Measurements from ENCODE around the gene P2RX6. TPM values are rescaled to one million over a fixed set of nuclear protein-coding genes. Genes with fewer than 3 reads are reported as not detected.

P2RX6 gene
- total and polyA plus RNA-seq, 9 of the 15 experiments (the other 6 are each of a cell fraction or from before 2014, with no cell fraction given), result 0.01 to 3.9 (median 1.5) TPM; not detected in 1

DNA sequence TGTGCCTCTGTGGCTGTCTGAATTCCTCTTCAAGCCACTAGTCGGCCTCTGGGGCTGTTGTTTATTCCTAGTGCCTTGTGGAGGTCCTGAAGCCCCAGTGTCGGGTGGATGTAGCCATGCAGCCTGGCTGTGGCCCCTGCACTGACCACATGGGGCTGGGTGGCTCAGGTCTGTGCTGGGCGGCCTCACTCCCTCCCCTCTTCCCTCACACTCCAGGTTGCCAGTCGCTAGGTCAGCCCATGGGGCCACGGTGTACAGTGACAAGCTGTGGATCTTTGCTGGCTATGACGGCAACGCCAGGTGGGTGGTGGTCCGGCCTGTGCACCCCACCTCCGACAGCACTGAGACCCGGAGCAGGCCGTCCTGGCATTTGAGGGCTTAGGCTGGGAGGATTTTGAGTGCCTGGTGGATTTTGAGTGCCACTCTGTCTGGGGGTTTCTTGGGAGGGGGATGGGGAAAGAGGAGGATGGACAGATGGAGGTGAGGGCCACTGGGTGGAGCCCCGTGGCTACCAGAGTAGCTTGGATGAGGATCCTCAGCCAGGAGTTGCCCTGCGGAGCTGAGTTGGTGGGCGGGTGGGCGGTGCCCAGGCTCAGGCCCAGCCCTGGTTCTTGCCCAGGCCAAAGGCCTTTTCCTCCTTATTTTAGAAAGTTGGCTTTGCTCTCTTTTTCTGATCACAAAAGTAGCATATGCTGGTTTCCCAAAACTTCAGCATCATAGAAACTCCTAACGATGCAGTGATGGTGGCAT lies 26.2 kb upstream of the P2RX6 start:
- ATAC-seq (peak; percentile 43), DNase-seq (ENCODE audit: extremely low read depth in 1 of 4, low spot score in 3 of 4) (no peak), FAIRE-seq (no peak)
- Histone ChIP-seq H3K9me1 (ENCODE audit: control insufficient read depth, insufficient read depth, low read length) (peaks cover 15% of the 10 kb centered on the region), H4K20me1 (replicated peaks; ENCODE audit: control insufficient read depth, insufficient read depth, low read length) (peaks cover 14% of the 10 kb centered on the region; the same call in 1 of the 2 replicates), H2AFZ (ENCODE audit: low read depth, low read length) (no peak overlapping the region), H3K27me3 (ENCODE audit: control insufficient read depth in 2 of 2, insufficient read depth in 2 of 2, low read length in 2 of 2) (no peaks in the 10 kb centered on the region), H3K36me3 (ENCODE audit: control insufficient read depth, insufficient read depth, low read length) (peaks cover 88% of the 10 kb centered on the region), H3K4me3 (no peak overlapping the region), H3K9ac (ENCODE audit: insufficient read depth in 1 of 2, low read depth in 2 of 2, low read length in 2 of 2) (peak overlapping the region in 1 of 2 experiments; percentile 78; a peak in 2 of 4 replicates), H3K9me3 (replicated peaks; ENCODE audit: control insufficient read depth, insufficient read depth, low read depth, low read length) (no peaks in the 10 kb centered on the region), H3K27ac (ENCODE audit: extremely low read depth, low read depth, low read length) (no peak overlapping the region), H3K4me2 (ENCODE audit: insufficient read depth, low read length) (no peak overlapping the region), H3K4me1 (replicated peaks in 1 of 2; ENCODE audit: control insufficient read depth in 2 of 2, insufficient read depth in 2 of 2, low read length in 2 of 2) (peaks cover 0 to 47% of the 10 kb centered on the region in 2 experiments; a peak in 2 of 5 replicates), H3K79me2 (ENCODE audit: control insufficient read depth, insufficient read depth, low read length) (no peaks in the 10 kb centered on the region)
- ChIA-PET POLR2A (interaction anchor here (0.6 to 17.9 kb wide), 8 partner anchors 8 to 649 kb away, joined by 3 to 451 read pairs (median 14); partner anchors contain the start of genes AIFM3, LZTR1 and THAP7), CTCF (ENCODE audit: low intra/inter-chr PET ratio) (no interaction called here)
- no TSS peak for BruUV-seq (replicated peaks)
- in situ Hi-C loops (cut with MboI), result no loop called here
- intact Hi-C loops (cut with micrococcal nuclease), result no loop called here
- WGBS (ENCODE audit: insufficient coverage, low coverage, missing lambda C conversion rate), result 81% methylated on average over 16 of the region's 16 CpGs
- TF ChIP-seq MEF2A (IDR thresholded peaks at IDR 0.05; ENCODE audit: control insufficient read depth, low read depth, low read length) (no peak), ZNF23 (CRISPR knock-in tag; IDR thresholded peaks at IDR 0.05) (no peak), ZNF584 (CRISPR knock-in tag; IDR thresholded peaks at IDR 0.05; ENCODE audit: low read depth) (no peak), MAZ (CRISPR knock-in tag; conservative IDR thresholded peaks at IDR 0.05 in 1 of 2, IDR thresholded peaks at IDR 0.05 in 1 of 2) (0 out of 4 replicates have a peak, but pooled peaks of 1 of the 2 experiments have one; percentile 14), SMAD1 (IDR thresholded peaks at IDR 0.05; ENCODE audit: low read depth, low read length, partially characterized antibody) (no peak), RCOR1 (IDR thresholded peaks at IDR 0.05; ENCODE audit: borderline replicate concordance in 1 of 2, low read depth in 2 of 2, low read length in 2 of 2) (no peak), ZNF134 (CRISPR knock-in tag; conservative IDR thresholded peaks at IDR 0.05) (no peak), ZNF780A (CRISPR knock-in tag; IDR thresholded peaks at IDR 0.05) (no peak), HNRNPLL (IDR thresholded peaks at IDR 0.05; ENCODE audit: low read depth, low read length, poor library complexity, severe bottlenecking) (peak; percentile 3)
- TF ChIP-seq, protein P1, sequence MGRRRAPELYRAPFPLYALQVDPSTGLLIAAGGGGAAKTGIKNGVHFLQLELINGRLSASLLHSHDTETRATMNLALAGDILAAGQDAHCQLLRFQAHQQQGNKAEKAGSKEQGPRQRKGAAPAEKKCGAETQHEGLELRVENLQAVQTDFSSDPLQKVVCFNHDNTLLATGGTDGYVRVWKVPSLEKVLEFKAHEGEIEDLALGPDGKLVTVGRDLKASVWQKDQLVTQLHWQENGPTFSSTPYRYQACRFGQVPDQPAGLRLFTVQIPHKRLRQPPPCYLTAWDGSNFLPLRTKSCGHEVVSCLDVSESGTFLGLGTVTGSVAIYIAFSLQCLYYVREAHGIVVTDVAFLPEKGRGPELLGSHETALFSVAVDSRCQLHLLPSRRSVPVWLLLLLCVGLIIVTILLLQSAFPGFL (CRISPR knock-in tag; IDR thresholded peaks at IDR 0.05), result no peak
- TF ChIP-seq, protein P2, sequence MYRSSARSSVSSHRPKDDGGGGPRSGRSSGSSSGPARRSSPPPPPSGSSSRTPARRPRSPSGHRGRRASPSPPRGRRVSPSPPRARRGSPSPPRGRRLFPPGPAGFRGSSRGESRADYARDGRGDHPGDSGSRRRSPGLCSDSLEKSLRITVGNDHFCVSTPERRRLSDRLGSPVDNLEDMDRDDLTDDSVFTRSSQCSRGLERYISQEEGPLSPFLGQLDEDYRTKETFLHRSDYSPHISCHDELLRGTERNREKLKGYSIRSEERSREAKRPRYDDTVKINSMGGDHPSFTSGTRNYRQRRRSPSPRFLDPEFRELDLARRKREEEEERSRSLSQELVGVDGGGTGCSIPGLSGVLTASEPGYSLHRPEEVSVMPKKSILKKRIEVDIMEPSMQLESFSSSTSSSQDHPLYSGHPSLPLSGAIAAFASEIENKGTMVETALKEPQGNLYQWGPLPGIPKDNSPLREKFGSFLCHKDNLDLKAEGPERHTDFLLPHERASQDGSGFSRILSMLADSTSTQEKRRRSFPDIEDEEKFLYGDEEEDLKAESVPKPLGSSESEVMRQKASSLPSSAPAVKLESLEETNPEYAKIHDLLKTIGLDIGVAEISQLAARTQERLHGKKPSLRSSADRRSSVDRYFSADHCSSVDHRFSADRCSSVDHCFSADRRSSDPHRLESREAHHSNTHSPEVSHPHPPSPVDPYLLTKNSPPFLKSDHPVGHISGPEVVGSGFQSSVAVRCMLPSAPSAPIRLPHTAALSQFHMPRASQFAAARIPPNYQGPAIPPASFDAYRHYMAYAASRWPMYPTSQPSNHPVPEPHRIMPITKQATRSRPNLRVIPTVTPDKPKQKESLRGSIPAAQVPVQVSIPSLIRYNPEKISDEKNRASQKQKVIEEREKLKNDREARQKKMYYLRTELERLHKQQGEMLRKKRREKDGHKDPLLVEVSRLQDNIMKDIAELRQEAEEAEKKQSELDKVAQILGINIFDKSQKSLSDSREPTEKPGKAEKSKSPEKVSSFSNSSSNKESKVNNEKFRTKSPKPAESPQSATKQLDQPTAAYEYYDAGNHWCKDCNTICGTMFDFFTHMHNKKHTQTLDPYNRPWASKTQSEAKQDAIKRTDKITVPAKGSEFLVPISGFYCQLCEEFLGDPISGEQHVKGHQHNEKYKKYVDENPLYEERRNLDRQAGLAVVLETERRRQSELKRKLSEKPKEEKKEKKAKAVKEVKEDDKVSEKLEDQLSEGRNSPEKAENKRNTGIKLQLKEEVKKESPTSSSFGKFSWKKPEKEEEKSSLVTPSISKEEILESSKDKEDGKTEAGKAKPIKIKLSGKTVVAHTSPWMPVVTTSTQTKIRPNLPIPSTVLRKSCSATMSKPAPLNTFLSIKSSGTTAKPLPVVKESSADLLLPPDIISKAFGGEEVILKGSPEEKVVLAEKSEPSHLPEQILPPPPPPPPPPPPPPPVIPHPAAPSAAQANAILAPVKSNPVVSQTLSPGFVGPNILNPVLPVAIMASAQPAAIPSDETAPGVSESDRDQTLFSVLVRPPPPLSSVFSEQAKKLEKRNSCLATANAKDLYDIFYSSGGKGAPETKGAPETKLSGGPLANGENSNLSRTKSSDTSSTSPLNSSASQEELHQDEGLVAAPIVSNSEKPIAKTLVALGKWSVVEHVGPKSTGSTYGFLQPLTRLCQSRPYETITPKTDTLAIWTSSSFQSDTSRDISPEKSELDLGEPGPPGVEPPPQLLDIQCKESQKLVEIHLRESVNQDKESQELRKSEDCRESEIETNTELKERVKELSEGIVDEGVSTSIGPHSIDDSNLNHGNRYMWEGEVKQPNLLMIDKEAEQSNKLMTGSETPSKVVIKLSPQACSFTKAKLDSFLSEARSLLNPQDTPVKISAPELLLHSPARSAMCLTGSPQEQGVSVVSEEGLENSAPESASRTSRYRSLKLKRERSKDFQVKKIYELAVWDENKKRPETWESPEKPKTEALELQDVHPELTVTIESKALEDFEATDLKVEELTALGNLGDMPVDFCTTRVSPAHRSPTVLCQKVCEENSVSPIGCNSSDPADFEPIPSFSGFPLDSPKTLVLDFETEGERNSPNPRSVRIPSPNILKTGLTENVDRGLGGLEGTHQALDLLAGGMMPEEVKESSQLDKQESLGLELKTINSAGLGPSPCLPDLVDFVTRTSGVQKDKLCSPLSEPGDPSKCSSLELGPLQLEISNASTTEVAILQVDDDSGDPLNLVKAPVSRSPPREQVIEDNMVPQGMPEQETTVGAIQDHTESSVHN (IDR thresholded peaks at IDR 0.05; ENCODE audit: borderline replicate concordance in 1 of 2, low read depth in 1 of 2), result no peak

All from K562 (cell line).